Heart left ventricle (tissue), 16 donors: ENCODE measurements around the gene CDV3. TPM values are rescaled to one million over a fixed set of nuclear protein-coding genes. Genes with fewer than 3 reads are reported as not detected.

ENCODE experiments used
- ATAC-seq, 4 donors: fragments of 200-7000 bp; cut with Tn5 transposase; one replicate each; pipeline ENCODE4 v1.9.1; 2020 to 2022; ENCODE audit warnings: moderate library complexity in 4 of 4, mild to moderate bottlenecking in 3 of 4, moderate number of reproducible peaks in 1 of 4
- DNase-seq, 5 donors: peaks; one replicate each; pipeline ENCODE4 v3.0.0-alpha.2; 2020
- H3K27ac ChIP-seq, 12 donors: fragments of 200-600 bp; sonication (generic) in 4 of 12; one replicate each; pipeline versions ENCODE4 v1.5.0 to v1.8.0; 2016 to 2022; ENCODE audit warnings: mild to moderate bottlenecking in 2 of 12
- H3K27me3 ChIP-seq, 9 donors: fragments of 200-600 bp; sonication (generic) in 2 of 9; one replicate each; pipeline versions ENCODE4 v1.5.1 to v1.8.0; 2016 to 2022; ENCODE audit warnings: mild to moderate bottlenecking in 3 of 9
- H3K36me3 ChIP-seq, 9 donors: fragments of 200-600 bp; sonication (generic) in 2 of 9; one replicate each; pipeline versions ENCODE4 v1.5.0 to v1.8.0; 2018 to 2022; ENCODE audit warnings: mild to moderate bottlenecking in 2 of 9
- H3K4me1 ChIP-seq, 12 donors: fragments of 200-600 bp; sonication (generic) in 4 of 12; one replicate each; pipeline versions ENCODE4 v1.5.0 to v1.8.0; 2016 to 2022; ENCODE audit warnings: mild to moderate bottlenecking in 3 of 12
- H3K4me3 ChIP-seq, 12 donors: fragments of 200-600 bp; sonication (generic) in 4 of 12; one replicate each; pipeline versions ENCODE4 v1.5.0 to v1.8.0; 2017 to 2022; ENCODE audit warnings: mild to moderate bottlenecking in 9 of 12, moderate library complexity in 4 of 12
- H3K9me3 ChIP-seq, 12 donors: fragments of 200-600 bp; sonication (generic) in 4 of 12; one replicate each; pipeline versions ENCODE4 v1.5.0 to v1.8.0; 2016 to 2022; ENCODE audit warnings: mild to moderate bottlenecking in 1 of 12
- POLR2A ChIP-seq, 2 donors: fragments of 450-650 bp; IDR thresholded peaks; one replicate each; pipeline ENCODE4 v1.6.1; 2017; ENCODE audit warnings: antibody characterized with exemption in 2 of 2, mild to moderate bottlenecking in 2 of 2, moderate library complexity in 2 of 2
- whole genome bisulfite sequencing, 4 donors: extraction: QIAGEN DNeasy Blood & Tissue Kit in 2 of 4; methylation state at CpG; one replicate each; pipeline versions ENCODE4 v1.1.5 to v1.1.7; 2013 to 2018; 5-methylcytosine and 5-hydroxymethylcytosine counted together
- intact Hi-C, 10 donors: fragments of 100-400 bp; cut with DNase I; formaldehyde crosslinking; loops; one replicate each; pipeline versions ENCODE4 v1.11.1 to v1.14.2; 2022
- polyA plus RNA-seq, 2 donors: library from polyadenylated mRNA; stranded (reverse); fragments of 200-250 nt; gene quantifications; one replicate each; pipeline ENCODE4 v1.2.3, GENCODE V29; 2013
- total RNA-seq, 9 donors: library from RNA; depleted of rRNA in 2 of 9; stranded (reverse); fragments of >200 nt in 2 of 9; fragmentation: NEBNext Ultra II Directional in 3 of 9; extraction: Animal tissue kit (Norgen Biotek cat#: 25700) in 3 of 9; gene quantifications; one replicate each; pipeline versions ENCODE4 v1.1.0 to v1.2.4, GENCODE V29; 2016 to 2023
- TF ChIP-seq, protein P1 (sequence below), 12 donors: fragments of 200-600 bp; sonication (generic) in 4 of 12; IDR thresholded peaks; one replicate each; pipeline versions ENCODE4 v1.5.0 to v1.8.0; 2018 to 2022; ENCODE audit warnings: antibody characterized with exemption in 12 of 12, mild to moderate bottlenecking in 5 of 12
- donor health status: ischemic (EF 13 %, LVEDD 7.1; RV severe dilation, severe dysfunction).
- donor health status: healthy with polysubstance abuse.
- donor health status: DM: no; HTN: yes; CAD: no.
- donor health status: DM: no; HTN: no; CAD: no.
- donor health status: ischemic (EF 25% LVEDD 6.9; RV normal size, moderate dysfunction).
- donor health status: ischemic (EF 25% LVEDD 5.7; RV mildly dilated, moderate dysfunction).
- donor health status: healthy.
- donor health status: DM: yes; HTN: yes; CAD: no.
- donor health status: ischemic (EF 35%, LVEDD 5.7; RV mildly dilated, moderate dysfunction).
- donor health status: nonischemic (EF 11% LVEDD 7.7; RV severe dilation, severe dysfunction).
- donor health status: DM: yes; HTN: yes; CAD: no.
- donor health status: PGD.
- donor health status: ischemic (EF 29% LVEDD 5.4; RV normal size, mild dysfunction).
- donor health status: nonischemic (EF 23%, LVEDD 6.1; RV moderate dilation, normal function).

Gene CDV3
- total and polyA plus RNA-seq, 11 donors = 30.5 to 221 (median 160) TPM

DNA sequence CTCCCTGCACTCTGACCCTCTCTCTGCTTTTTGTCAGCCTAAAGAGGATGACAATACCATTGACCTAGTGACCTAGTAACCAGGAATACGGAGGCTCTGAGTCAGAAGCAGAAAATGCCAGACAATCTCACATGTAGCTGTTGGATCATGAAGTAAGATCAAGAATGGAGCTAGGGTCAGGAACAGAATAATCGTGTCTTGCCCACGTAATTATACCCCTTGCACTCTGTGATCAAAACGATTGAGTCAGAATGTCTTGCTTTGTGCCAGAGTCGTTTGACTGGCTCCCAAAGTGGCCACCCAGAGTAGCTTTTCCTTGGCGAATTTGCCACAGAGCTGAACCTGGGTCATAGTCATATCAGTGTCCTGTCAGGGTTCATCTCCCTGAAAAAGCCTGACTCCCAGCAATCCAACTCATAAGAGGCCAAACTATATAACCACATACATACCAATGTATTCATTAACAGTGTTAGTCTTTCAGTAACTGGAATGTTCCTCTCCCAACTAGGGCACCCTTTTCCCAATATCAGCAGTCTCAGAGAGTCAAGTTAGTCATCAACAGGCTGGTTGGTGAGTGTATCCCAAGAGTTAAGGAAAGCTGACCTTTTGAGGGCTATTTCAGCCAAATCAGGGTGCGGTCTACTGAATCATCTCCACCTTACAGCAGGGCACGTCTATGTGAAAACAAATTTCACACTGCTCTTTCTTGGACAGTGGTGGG lies 5.0 kb upstream of the CDV3 start:
- no peaks in the 10 kb centered on the region for H3K36me3 ChIP-seq
- DNase-seq (no peak), ATAC-seq (no peak)
- TF ChIP-seq, protein P1, sequence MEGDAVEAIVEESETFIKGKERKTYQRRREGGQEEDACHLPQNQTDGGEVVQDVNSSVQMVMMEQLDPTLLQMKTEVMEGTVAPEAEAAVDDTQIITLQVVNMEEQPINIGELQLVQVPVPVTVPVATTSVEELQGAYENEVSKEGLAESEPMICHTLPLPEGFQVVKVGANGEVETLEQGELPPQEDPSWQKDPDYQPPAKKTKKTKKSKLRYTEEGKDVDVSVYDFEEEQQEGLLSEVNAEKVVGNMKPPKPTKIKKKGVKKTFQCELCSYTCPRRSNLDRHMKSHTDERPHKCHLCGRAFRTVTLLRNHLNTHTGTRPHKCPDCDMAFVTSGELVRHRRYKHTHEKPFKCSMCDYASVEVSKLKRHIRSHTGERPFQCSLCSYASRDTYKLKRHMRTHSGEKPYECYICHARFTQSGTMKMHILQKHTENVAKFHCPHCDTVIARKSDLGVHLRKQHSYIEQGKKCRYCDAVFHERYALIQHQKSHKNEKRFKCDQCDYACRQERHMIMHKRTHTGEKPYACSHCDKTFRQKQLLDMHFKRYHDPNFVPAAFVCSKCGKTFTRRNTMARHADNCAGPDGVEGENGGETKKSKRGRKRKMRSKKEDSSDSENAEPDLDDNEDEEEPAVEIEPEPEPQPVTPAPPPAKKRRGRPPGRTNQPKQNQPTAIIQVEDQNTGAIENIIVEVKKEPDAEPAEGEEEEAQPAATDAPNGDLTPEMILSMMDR (IDR thresholded peaks at IDR 0.05) = no peak
- TF ChIP-seq POLR2A (IDR thresholded peaks at IDR 0.05) = no peak
- 65 to 75% (median 70%) methylated on average over 8 of the region's 8 CpGs for WGBS, 4 donors
- no peaks in the 10 kb centered on the region for H3K27me3 ChIP-seq
- no peak overlapping the region for H3K4me3 ChIP-seq
- peaks cover 0 to 45% (median 11%) of the 10 kb centered on the region in 12 donors for H3K4me1 ChIP-seq
- H3K9me3 ChIP-seq = no peaks in the 10 kb centered on the region
- intact Hi-C loops = loop anchor here in 1 of 10 donors (10.0 kb wide), 1 partner anchor 64 kb away; no protein-coding TSS in a partner anchor
- no peak overlapping the region for H3K27ac ChIP-seq

GRCh38 chr3:133570139-133570936 lies 3.1 kb upstream of the CDV3 start:
- WGBS, 4 donors = 76 to 83% (median 79%) methylated on average over 5 of the region's 5 CpGs
- Histone ChIP-seq H3K36me3 (peaks cover 0 to 7% (median 3%) of the 10 kb centered on the region in 9 donors), H3K4me3 (no peak overlapping the region), H3K27ac (peak overlapping the region in 11 of 12 donors; percentile 3 to 82 (median 56)), H3K4me1 (peaks cover 0 to 50% (median 16%) of the 10 kb centered on the region in 12 donors), H3K9me3 (no peaks in the 10 kb centered on the region), H3K27me3 (no peaks in the 10 kb centered on the region)
- no peak for TF ChIP-seq POLR2A (IDR thresholded peaks at IDR 0.05)
- TF ChIP-seq, protein P1 (IDR thresholded peaks at IDR 0.05) = no peak
- intact Hi-C loops = loop anchor here in 9 of 10 donors (5.0 to 10.0 kb wide), 7 partner anchors 86 to 917 kb away; partner anchors contain the start of genes NPHP3 (in 5 of the 9), ANAPC13 (in 1 of the 9) and CEP63 (in 1 of the 9)
- ATAC-seq (no peak), DNase-seq (peak in 1 of 5 donors; percentile 30)

DNA sequence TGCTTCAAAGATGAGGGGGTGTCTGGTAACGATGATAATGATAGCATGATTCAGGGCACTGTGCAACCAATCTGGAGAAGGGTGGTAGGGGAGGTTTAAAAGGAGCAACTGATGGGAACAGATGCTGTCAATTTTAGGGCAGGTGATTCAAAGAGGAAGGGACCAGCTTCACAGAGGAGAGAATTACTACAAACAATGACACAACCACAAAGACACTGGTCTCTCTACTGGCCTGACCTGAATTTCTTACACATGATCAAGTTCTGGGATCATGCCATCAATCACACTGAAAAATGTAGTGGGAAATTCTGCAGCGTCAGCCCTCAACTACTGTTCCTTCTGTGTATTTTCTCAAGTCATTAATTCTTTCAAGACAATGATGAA lies 2.6 kb upstream of the CDV3 start:
- peaks cover 0 to 13% (median 9%) of the 10 kb centered on the region in 9 donors for H3K36me3 ChIP-seq
- H3K4me3 ChIP-seq = no peak overlapping the region
- no peak for DNase-seq
- WGBS, 4 donors = 84 to 93% (median 88%) methylated on average over 2 of the region's 2 CpGs
- H3K27me3 ChIP-seq = no peaks in the 10 kb centered on the region
- no peaks in the 10 kb centered on the region for H3K9me3 ChIP-seq
- ATAC-seq = no peak
- H3K4me1 ChIP-seq = peaks cover 2 to 56% (median 22%) of the 10 kb centered on the region in 12 donors
- intact Hi-C loops = loop anchor here in 9 of 10 donors (5.0 to 10.0 kb wide), 7 partner anchors 86 to 916 kb away; partner anchors contain the start of genes NPHP3 (in 5 of the 9), ANAPC13 (in 1 of the 9) and CEP63 (in 1 of the 9)
- TF ChIP-seq POLR2A (IDR thresholded peaks at IDR 0.05) = no peak
- TF ChIP-seq, protein P1 (IDR thresholded peaks at IDR 0.05) = no peak
- H3K27ac ChIP-seq = peak overlapping the region in 9 of 12 donors; percentile 26 to 82 (median 62)
